NCI-H1105 (cell line): Measurements from ENCODE around the gene WSCD2.

Experiments
- DNase-seq: peaks from one replicate; lab custom pipeline; 2025; lab: John Stamatoyannopoulos, UW

The WSCD2 gene

DNA sequence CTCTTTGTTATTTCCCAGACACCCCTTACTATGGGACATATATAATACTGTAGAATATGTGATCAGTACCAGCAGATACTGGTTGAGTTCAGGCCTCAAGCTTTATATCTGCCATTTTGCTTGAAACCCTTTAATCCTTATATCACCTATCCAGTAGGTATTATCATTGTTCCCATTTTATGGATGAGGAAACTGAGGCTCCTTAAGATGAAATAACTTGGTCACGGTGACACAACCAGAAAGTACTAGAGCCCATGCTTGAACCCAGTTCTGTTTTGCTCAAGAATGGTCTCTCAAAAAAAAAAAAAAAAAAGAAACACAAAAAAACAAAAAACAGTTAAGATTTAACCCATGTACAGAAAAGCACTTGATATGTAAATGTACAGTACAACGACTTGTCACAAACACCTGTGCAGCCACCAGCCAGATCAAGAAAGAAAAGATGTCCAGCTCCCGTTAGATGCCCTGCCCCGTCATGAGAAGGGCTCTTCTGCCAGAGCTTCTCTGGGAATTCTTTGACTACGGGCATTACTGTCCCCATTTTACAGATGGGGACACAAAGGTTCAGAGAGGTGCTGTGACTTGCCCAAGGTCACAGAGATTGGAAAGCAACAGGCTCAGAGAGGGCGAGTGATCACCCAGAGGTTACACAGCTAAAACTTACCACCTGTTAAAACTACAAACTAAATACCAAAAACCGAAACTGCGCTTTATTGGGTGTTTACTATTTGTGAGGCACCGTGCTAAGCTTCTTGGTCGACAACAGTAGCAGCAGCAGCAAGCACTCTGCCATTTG is 669 bp upstream of the WSCD2 start:
- no peak for DNase-seq

DNA sequence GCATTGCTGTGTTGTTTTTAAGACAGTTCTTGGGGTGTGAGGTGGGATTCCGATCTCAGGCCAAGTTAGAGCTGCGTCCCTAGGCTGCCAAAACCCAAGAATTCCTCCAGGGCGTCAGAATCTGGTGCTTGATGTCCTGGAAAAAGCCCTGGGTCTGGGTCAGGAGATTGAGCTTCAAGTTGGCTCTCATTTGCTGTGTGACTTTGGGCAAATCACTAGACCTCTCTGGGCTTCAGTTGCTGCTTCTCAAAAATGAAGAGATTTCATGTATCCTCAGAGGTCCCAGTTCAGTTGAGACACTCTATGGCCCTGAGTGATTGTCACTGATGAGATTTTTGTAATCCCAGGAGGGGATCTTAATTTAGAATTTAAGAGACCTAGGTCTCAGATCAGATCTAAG is 1.9 kb downstream of the WSCD2 start:
- DNase-seq: no peak

DNA sequence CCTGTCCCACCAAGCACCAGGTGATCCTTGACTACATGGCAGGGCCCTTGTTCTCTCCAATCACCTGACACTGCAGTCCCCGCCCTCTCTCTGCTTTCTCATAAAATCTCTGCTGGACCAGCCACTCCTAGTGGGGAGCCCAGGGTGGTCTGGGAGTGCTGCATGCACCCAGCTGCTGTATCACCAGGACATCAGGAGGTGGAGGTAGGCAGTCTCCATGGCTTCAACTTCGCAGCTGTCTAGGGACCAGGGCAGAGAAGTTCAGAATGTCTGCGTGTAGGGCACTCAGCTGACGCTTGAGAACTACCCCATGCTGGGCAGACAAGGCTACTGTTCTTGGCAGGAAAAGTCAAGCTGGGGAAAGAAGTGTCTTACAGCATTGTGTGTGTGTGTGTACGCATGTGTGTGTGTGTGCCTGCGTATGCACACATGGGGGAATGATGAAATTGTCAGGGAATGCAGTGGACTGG is 2.6 kb downstream of the WSCD2 start:
- no peak for DNase-seq

DNA sequence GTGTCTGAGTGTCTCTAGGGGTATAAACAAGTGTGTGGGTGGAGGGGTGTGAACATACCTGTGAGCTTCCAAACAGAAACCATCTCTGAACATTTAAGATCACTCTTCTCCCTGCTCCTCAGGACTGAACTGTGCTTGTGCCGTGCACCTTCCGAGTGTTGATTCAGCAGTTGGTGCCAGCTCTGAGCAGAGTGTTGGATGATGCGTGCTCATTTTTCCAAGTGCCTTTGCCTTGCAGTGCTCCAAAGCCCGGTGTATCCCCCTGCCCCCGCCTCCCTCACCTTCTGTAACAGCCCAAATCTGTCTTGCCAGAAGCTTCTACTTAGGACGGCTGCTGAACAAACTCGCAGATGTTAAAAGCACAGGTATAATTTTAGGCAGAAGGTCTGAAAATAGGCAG is 4.4 kb downstream of the WSCD2 start:
- peak; percentile 47 for DNase-seq

DNA sequence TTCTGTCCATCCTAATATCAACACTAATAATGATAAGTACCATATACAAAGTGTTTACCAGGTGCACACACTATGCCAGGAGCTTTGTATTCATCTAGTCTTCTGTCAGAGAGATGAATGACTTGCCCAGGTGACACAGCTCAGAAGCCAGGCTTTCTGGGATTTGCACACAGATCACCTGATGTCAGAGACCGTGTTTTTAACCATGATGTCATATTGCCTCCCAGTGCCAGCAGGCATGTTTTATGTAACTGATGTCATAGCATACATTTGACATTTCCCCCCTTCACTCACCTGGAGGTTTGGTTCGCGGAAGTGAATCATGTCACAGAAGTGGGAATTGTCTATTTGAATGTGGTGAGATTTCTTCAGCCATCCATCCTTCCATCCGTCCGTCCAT is 5.7 kb downstream of the WSCD2 start:
- no peak for DNase-seq

DNA sequence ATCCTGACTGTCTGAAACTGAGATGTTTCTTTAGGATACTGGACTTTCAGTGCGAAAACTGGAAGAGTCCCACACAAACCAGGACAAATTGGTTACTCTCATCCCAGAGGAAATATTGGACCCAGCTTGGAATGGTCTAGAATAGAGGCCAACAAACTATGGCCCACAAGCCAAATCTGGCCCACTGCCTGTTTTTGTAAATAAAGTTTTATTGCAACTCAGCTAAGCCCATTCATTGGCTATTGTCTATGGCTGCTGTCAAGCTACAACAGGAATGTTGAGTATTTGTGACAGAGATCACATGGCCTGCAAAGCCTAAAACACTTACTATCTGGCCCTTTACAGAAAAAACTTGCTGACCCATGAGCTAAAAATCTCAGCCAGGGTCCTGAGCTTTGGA is 6.5 kb downstream of the WSCD2 start:
- no peak for DNase-seq

DNA sequence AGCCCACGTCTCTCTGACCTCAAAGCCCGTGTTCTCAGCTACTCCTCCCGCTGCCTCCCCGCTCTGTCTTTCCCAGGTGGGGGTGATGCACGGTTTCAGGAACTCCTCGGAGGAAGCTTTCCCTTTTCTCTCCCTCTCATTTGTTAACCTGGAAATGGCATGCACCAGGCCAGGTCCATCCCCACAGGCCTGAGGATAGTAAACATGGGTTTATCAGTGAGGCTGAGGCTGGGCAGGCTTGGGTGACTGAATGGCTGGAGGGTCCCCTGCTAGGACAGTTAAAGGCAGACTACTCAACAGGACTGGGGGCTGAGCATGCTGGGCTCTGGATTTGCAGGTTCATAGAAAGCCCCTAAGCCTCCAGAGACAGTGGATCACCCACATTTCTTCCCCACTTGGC is 7.6 kb downstream of the WSCD2 start:
- no peak for DNase-seq

DNA sequence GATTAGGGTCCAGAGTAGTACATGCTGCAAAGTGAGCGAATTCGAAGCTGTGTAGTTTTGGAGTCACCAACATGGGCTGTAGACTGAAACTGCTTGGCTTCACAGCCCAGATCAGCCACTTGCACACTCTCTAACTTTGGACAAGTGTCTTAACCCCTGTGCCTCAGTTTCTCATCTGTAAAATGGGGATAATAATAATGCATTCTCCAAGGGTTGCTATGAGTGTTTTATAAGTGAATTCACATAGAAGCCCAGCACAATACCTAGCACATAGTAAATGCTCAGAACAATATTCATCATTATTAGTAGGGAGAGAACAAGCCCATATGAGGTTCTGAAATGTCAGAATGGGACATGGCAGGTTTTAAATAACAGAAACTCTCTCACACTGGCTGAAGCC is 10.4 kb downstream of the WSCD2 start:
- DNase-seq: no peak

DNA sequence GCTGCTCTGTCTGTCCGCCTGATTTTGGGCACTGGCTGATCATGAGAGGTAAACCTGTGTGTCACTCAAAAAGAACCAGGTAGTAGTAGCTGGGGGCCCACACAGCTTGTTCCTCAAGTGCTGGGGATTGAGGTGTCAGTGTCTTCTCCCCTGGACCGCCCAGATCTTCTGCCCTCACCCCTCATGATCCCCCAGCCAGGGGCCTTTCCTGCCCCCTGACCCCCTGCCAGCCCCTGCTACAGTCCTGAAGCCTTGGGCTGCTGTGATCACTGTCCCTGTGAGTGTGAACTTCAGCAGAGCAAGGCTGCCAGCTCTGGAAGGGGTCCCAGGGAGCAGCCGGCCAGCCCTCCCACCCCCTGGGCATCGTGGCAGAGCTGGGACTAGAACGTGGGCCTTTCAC is 11.4 kb downstream of the WSCD2 start:
- no peak for DNase-seq

DNA sequence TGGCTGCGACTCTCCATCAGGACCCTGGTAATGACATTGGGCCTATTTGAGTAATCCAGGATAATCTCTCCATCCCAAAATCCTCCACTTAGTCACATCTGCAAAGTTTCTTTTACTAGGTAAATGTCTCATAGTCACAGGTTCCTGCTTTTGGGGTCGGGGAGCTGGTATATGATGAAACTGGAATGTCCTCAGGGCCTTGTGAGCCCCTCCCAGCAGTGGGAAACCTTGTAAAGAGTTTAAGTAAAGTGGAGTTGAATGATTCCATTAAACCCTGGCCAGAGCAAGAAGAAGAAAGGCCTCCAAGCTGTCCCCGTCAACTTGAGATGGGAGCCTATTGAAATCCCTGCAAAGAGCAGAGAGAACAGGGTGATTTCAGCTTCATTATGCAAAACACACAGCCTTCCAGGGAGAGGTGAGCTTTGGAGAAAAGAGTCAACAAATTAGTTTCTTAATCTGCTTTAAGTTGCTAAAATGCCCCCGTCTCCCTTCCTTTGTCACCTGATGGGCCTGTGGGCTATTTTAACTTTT is 12.6 kb downstream of the WSCD2 start:
- no peak for DNase-seq

DNA sequence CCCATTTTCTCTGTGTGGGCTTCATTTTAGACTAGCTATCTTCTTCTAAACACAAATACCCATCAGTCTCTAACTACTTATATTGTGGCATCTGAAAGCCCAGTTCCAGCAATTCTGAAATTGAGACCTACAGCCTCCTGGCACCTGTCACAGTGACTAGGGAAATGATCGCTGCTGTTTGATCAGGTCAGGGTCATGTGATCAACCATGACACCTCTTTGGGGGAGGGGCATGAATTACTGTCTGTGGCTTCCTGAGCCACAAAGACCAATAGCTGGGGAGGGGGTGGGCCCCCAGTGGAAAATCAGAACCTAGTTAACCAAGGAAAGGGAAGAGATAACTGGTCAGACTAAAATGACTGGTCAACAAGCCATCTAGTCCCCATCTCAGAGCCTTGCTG is 14.1 kb downstream of the WSCD2 start:
- DNase-seq: no peak

DNA sequence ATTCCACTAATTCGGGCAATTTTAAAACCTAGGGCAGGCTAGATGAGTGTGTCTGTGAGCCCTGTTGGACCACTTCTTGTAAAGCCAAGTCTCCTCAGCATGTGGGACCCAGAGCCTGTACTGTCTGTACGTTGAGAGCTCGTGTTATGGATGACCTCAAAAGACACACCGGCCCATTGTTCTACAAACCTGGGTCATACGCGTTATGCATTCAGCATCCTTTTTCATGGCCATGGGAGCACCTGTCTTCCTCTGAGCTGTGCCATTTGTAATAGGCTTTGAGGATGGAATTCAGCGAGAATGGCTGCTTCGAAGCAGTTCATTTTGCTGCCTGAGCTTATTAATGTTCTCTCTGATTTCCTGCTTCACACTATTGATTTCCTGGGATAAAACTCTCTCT is 15.0 kb downstream of the WSCD2 start:
- no peak for DNase-seq

DNA sequence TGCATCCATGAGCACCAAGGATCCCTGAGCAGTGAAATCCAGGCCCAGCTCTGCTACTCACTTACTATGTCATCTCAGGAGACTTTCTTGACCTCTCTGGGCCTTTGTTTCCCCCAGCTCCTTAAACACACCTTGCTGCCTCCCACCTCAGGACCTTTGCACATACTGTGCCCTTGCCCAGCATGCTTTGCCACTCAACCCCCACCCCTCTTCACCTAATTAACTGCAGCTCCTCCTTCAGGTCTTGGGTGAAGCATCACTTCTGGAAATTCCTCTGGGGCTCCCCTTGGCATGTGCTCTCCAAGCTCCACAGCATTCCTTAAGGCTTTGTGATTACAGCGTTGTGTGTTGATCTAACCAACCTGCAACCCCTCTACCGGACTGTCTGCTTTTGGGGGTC is 15.9 kb downstream of the WSCD2 start:
- DNase-seq: no peak

DNA sequence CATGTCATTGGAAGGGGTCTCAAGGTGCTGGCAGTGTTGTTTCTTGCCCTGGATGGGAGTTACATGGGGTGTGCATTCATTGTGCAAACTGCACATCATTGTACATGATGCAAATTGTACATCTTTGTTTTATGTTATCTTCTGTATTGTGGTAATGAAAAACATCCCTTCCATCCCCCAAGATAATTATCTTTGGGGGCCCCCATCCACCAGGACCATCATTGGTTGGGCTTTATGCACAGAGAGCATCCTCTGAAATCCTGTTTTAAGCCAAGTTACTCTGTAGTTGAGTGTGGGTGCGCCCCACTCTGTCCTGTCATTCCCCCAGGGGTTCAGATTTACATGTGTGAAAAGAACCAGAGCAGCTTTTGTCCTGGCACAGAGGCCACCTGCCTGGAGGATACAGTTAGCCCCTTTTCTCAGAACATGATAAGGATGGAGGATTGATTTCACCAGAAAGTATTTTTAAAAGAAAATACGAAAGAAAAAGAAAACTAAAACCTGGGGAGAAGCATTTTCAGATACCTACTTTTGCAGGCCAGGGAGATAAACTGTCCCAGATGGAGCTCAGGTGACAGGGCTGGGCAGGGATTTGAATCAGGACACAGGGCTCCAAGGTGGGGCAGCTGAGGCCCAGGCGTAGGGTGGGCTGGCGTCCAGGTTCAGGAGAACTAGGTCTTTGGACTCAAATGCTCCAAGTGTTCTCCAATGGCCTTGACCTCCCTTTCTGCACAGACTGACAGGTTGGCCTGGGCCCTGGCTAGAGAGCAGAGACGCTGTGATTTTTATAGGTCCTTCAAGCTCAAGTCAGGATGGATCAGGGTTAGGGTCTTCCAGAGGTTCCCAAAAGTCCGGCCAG is 17.2 kb downstream of the WSCD2 start:
- DNase-seq: no peak

DNA sequence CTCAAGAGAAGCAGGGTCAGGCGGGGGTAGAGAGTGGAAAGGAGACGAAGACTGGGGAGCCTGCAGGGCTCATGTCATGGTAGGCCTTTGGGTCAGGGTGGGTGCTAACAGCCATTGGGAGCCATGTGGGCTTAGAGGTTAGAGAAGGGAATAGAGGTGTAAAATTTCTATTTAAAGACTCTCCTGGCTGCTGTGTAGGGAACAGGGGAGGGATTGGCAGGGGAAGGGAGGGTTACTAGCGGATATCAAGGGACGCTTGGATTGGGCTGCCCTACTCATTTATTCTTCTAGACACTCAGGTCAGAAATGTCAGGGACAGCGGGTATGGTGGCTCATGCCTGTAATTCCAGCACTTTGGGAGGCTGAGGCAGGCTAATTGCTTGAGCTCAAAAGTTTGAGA is 18.2 kb downstream of the WSCD2 start:
- no peak for DNase-seq

DNA sequence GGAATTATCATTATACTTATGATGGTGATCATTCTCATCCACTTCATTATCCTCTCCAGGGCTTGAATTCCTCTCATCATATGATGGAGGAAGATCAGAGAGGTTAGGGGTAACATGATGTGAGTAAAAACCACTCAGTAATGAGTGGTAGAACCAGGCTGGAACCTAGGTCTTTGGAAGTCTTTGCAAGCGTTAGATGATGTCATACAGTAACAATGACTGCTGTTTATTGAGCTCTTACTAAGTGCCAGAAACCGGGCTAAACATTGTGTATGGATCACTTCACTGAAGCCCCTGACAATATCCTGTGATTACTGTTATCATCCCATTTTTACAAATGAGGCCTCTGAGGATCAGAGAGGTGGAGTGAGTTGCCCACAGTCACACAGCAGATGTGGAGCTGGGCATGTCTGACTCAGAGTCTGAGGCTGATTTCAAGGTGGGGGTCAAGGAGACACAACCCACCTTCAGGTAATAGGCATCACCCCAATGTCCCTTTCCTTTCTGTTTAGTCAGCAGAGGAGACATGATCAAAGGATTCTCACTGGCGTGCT is 19.5 kb downstream of the WSCD2 start:
- DNase-seq: no peak

DNA sequence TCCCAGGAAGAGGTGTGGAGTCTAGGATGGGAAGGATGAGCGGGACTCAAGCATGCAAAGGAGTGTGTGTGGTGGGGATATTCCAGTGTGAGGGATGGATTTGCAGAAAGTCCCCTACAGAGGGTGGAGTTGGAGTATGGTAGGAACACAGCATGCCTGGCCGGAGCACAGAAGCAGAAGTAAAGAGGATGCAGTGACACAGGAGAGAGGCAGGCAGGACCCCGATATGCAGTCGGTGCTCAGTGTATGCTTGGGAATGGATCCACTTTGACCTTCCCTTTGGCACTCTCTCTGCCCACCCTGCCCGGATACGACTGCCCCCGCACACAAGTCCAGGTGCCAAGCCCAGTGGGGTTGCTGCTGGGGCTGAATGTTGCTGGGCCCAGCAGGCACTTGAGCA is 21.3 kb downstream of the WSCD2 start:
- no peak for DNase-seq

DNA sequence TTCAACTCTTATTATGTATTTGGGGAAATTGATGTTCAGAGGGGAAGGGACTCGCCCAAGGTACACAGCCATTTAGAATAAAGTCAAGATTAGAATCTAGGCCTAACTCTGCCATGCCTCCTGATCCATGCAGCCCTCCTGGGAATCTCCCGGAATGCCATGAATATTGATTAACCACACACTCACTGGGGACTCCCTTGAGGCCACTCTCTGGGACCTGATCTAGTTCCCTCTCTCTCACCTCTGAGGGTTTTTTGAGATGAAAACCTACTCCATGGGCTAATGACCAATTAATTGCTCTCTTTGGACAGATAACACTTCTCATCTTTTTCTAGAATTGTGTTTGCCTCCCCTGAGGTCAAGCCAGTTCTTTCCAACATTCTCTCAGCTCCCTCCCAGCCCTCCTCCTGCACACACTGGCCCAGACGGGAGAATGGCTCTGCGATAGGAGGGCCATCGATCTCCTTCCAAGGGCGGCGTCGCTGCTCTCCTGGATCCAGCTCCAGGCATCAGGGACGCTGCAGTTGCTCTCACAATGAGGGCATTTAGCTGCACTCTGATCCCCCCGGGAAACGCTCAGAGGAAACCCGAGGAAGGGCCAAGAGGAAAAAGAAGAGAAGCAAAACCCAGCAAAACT is 22.6 kb downstream of the WSCD2 start:
- DNase-seq: no peak

DNA sequence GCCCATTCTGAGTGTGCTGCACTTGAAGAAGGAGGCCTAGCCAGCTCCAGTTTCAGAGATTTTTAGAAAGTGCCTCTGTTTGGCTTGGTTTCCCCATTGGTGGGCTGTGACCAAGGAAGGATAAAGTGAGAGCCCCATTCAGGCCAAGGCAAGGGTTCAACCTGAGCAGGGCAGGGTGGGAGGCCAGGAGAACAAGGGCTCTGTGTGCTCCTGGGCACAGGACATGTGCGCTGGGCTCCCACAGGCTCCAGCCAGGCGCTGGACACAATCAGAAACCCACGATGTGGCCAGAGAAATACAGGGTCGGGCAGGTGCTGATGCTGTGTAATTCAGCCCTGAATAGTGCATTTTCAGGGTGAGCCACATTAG is 23.1 kb downstream of the WSCD2 start:
- no peak for DNase-seq

DNA sequence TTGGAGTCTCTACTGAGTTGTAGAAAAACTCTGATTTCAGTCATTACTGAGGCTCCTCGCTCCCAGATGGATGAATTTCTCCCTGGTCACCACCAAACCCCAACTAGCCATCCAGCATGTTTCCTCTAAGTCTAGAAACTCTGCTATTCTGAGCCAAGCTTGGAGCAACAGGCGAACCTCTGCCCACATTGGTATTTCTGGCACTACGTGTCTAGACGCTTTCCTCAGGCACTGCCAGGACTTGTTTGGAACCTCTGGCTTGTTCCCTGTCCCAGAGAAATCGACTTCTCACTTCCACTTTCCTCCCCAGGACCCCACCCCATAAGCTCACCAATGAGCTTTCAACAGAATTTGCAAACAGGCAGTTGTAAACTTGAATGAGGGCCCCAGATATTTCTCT is 27.6 kb downstream of the WSCD2 start:
- DNase-seq: no peak

DNA sequence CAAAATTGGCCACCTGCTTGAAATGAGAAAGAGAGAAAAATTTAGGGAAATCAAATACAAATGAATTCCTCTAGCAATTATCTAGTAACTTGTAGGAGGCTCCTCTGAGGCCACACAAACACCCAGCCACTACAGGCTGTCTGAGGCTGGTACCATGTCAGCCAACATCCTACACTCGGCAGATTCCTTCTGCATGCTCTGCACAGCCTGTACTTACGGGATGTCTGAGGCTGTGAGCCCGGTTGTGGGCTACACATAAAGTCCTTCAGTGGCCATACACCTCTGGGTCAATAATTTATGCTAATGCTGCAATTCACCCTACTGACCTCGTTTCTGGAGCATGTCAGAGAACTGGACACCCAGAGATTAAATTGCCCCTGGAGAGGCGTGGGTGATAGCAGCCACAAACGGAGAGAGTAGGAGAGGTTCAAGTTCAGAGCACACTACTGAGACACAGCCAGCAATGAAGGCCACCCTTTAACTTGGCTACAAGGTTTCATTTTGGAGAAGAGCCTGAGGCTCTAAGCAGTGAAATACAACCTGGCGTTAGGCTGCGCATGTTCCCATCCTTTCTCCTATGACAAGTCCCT is 28.9 kb downstream of the WSCD2 start:
- no peak for DNase-seq

DNA sequence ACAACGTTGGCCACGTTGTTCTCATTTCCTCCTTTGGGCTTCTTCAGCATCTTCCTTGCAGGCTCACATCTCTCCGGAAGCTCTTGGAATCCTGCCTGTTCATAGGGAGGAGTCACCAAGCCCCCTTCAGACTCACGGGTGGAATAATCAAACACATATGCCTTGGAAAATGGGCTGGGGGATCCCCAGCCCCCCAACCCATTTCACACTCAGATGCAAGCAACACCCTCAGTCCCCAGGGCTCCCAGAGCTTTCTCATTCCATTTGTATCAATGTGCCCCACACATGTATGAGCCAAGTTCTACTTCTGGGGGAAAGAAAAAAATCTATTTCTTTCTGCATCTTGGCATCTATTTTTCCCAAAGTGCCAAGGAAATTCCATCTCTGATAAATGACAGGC is 33.1 kb downstream of the WSCD2 start:
- DNase-seq: no peak
